Right renal pelvis (tissue), 4 donors: Measurements from ENCODE around the gene RILPL2. TPM values are rescaled to one million over a fixed set of nuclear protein-coding genes. Genes with fewer than 3 reads are reported as not detected.
"Not testable (repeated sequence)": the region's sequence is repeated elsewhere in the genome, so short reads cannot be mapped to it uniquely, and the experiment has no call there.

Source experiments
- DNase-seq, 4 donors: peaks; one replicate each; pipeline ENCODE4 v3.0.0-alpha.2; 2013; ENCODE audit warnings: low read depth in 4 of 4, low spot score in 3 of 4, missing footprints in 1 of 4
- polyA plus RNA-seq, 4 donors: library from polyadenylated mRNA; unstranded; fragments of 120-200 nt; gene quantifications; one replicate each; pipeline ENCODE4 v1.2.1, GENCODE V29; 2013; ENCODE audit not compliant: insufficient read length in 4 of 4

RILPL2 gene
- polyA plus RNA-seq, 4 donors = 5.2 to 6.3 (median 5.9) TPM

DNA sequence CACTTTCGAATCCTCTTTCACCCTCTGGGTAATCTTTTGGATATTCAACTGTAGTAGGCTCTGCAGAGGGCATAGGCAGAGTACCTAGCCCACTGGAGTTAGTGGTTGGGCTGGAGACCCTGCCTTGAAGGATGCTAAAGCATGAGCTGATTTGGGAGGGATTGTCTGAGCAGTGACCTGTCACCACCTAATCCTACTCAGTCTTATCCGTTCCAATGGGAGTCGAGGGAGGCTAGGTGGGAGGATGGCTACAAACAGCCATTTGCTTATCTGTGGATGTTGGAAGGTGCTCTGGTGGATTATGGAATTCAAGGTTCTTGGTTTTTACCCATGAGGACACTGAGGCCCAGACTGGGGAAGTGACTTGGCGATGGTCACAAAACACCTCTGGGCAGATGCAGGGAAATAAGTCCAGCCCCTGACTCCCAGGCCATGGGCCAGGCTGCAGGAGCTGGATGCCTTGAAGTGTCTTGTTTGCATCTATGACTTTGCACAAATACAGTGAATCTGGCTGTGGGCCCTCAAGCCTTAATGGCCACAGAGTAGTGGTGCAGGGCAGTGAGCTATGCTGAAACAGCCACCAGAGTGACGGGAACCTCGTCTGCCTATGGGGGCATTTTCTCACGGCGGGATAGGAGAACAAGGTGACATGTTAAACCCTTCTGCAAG, 48.8 kb downstream of the RILPL2 start:
- DNase-seq = no peak

DNA sequence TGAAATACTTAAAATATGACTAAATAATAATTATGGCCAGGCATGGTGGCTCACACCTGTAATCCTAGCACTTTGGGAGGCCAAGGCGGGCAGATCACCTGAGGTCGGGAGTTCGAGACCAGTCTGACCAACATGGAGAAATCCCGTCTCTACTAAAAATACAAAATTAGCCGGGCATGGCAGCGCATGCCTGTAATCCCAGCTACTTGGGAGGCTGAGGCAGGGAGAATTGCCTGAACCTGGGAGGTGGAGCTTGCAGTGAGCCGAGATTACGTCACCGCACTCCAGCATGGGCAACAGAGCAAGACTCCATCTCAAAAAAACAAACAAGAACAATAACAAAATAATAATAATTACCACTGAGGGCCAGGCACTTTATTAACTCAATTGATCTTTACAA, 50.9 kb downstream of the RILPL2 start:
- not testable (repeated sequence) for DNase-seq

DNA sequence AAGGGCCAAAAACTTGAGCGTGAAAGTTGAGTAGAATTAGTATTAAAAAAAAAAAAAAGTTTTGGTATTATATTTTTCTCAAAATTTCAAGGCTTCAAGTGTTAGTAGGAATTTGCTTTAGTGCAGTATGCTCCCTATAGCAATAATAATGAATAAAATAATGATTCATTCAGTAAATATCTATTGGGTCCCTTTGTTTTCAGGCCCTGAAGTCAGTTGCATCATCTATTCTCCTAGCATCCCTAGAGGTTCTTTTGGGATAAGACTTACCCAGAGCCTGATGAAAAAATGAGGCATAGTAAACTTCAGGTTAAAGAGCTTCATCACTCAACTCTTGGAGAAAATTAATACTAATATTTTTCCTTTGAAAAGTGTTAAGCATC, 51.5 kb downstream of the RILPL2 start:
- no peak for DNase-seq

DNA sequence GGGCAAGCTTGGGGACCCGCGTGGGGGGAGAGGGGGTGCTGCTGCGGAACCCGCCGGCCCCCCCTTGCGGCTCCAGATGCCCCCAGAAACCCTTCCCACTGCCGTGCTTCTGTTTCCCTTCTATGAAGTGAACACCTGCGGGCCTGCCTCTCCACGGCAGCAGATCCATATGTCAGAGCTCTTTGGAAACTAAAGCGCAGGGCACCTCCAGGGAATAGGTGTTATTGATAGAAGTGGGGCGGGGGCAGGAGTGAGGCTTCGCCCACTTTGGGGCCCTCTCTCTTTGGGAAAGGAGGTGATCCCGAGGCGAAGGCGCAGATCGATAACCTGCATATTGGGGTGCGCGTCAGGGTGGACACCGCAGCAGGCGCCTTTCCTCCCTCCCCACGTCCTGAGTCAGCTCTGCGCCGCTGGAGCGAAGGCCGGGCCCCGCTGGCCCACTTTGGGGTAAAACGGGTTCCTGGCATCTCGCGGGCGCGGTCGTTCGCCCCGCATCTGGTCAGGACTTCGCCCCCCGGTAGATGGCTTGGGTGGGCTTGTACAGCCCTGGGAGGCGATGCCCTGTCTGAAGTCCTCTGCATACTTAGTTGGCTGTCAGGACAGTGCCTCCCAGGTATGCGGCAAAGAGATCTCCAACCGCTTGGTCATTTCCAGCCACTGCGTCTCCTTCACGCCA, 52.0 kb downstream of the RILPL2 start:
- DNase-seq = no peak

DNA sequence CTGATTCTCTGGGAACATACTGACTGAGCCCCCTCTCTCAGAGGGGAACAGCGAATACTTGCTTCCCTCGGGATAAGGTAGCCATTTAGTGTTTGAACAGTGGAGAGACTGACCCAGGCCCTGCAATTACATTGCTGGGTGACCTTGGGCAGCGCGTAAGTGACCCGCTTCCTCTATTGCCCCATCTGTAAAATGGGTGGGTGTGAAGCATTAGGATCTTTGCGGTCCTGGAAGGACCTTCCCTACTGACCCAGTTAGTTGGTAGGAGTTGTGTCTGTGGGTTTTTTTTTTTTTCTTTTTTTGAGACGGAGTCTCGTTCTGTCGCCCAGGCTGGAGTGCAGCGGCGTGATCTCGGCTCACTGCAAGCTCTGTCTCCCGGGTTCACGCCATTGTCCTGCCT, 53.8 kb downstream of the RILPL2 start:
- DNase-seq = no peak

DNA sequence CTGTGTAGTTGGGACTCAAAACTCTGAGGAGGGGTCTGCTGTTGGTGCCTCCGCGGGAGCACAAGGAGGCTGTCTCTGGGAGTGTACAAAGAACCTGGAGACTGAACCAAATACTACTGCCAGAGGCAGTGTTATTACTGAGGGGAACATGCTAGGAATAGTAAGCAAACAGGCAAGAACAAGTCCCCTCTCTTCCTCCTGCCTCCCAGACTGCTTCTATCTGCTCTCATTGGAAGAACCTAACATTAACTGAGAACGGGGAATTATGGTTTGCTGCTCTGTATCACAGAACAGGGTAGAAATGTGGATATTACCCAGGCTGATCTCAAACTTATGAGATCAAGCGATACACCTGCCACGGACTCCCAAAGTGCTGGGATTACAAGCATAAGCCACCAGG, 57.1 kb downstream of the RILPL2 start:
- no peak for DNase-seq

DNA sequence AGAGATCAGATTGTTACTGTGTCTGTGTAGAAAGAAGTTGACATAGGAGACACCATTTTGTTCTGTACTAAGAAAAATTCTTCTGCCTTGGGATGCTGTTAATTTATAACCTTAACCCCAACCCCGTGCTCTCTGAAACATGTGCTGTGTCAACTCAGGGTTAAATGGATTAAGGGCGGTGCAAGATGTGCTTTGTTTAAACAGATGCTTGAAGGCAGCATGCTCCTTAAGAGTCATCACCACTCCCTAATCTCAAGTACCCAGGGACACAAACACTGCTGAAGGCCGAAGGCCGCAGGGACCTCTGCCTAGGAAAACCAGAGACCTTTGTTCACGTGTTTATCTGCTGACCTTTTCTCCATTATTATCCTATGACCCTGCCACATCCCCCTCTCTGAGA, 64.1 kb downstream of the RILPL2 start:
- not testable (repeated sequence) for DNase-seq

DNA sequence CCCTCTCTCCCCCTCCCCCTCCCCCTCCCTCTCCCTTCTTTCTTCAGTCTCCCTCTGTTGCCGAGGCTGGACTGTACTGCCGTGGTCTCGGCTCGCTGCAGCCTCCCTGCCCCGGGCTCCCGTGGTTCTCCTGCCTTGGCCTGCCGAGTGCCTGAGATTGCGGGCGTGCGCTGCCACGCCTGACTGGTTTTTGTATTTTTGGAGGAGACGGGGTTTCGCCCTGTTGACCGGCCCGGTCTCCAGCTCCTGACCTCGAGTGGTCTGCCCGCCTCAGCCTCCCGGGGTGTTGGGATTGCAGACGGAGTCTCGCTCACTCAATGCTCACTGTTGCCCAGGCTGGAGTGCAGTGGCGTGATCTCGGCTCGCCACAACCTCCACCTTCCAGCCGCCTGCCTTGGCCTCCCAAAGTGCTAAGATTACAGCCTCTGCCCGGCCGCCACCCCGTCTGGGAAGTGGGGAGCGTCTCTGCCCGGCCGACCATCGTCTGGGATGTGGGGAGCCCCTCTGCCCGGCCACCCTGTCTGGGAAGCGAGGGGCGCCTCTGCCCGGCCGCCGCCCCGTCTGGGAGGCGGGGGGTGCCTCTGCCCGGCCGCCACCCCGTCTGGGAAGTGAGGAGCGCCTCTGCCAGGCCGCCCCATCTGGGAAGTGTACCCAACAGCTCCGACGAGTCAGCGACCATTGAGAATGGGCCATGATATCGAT, 64.7 kb downstream of the RILPL2 start:
- DNase-seq = not testable (repeated sequence)

DNA sequence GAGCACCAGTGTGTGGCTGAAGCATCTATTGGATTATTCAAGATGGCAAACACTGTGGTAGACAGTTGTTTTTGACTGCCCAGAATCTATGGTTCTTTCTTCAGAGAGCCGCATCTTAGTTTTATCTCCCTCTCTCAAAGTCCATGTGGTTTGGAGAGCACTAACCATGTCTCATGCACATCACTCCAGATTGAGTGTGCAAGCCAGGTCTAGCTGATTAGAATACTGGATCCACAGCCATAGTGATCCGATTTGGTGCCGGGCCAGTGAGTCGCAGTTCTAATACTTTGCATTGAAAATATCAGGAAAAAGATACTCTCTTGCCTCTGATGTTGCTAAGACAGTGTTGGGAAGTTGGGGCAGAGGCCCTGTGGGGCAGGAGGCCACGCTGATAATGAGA, 67.3 kb downstream of the RILPL2 start:
- no peak for DNase-seq

DNA sequence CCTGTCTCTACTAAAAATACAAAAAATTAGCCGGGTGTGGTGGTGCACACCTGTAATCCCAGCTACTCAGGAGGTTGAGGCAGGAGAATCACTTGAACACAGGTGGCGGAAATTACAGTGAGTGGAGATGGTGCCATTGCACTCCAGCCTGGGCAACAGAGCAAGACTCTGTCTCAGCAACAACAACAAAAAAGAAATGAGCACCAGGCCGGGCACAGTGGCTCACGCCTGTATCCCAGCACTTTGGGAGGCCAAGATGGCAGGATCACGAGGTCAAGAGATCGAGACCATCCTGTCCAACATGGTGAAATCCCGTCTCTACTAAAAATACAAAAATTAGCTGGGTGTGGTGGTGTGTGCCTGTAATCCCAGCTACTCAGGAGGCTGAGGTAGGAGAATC, 68.1 kb downstream of the RILPL2 start:
- DNase-seq = not testable (repeated sequence)

DNA sequence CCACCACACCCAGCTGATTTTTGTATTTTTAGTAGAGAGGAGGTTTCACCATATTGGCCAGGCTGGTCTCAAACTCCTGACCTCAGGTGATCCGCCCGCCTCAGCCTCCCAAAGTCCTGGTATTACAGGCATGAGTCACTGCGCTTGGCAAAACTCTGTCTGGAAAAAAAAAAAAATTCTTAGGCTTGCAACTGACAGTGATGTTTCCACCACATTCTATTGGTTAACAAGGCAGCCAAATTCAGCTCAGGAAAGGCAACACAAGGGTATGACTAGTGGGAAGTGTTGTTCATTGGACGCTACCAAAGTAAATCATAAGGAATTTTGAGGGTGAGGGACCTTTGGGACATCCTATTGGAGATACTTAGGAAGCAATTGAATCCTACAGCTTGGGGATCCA, 69.0 kb downstream of the RILPL2 start:
- DNase-seq = no peak

Other genes with a start within 250 kb of the RILPL2 start
- 10 to 100 TPM; 24.7 to 33.4 (median 31.1) TPM for gene MPHOSPH9, start 203.5 kb downstream of the RILPL2 start, polyA plus RNA-seq
- 10 to 100 TPM; 20.3 to 23.6 (median 21.9) TPM for gene MTRFR, start 203.2 kb downstream of the RILPL2 start, polyA plus RNA-seq
- gene CDK2AP1, start 164.8 kb downstream of the RILPL2 start, polyA plus RNA-seq = 100 to 1,000 TPM; 171 to 213 (median 204) TPM
- 10 to 100 TPM; 23.4 to 31.8 (median 29.6) TPM for gene SBNO1, start 71.8 kb downstream of the RILPL2 start, polyA plus RNA-seq
- gene KMT5A, start 52.6 kb downstream of the RILPL2 start, polyA plus RNA-seq = 10 to 100 TPM; 45.6 to 53.9 (median 47.3) TPM
- gene SNRNP35, start 21.5 kb upstream of the RILPL2 start, polyA plus RNA-seq = 10 to 100 TPM; 34.5 to 39.2 (median 38.4) TPM
- gene RILPL1, start 97.0 kb upstream of the RILPL2 start, polyA plus RNA-seq = 10 to 100 TPM; 16.1 to 18.4 (median 17.1) TPM
- 100 to 1,000 TPM; 231 to 243 (median 237) TPM for gene TMED2, start 147.9 kb upstream of the RILPL2 start, polyA plus RNA-seq
- gene DDX55, start 165.4 kb upstream of the RILPL2 start, polyA plus RNA-seq = 10 to 100 TPM; 24.7 to 27.8 (median 27.0) TPM
- gene EIF2B1, start 197.0 kb upstream of the RILPL2 start, polyA plus RNA-seq = 10 to 100 TPM; 65.2 to 72.0 (median 67.6) TPM
- 10 to 100 TPM; 28.4 to 39.6 (median 37.8) TPM for gene GTF2H3, start 197.1 kb upstream of the RILPL2 start, polyA plus RNA-seq
- gene TCTN2, start 234.4 kb upstream of the RILPL2 start, polyA plus RNA-seq = 10 to 100 TPM; 25.0 to 33.0 (median 28.8) TPM